Hepatocyte (in vitro differentiated cells): ENCODE results near the gene KCNC2. TPM values are rescaled to one million over a fixed set of nuclear protein-coding genes. Genes with fewer than 3 reads are reported as not detected.
"Not testable (repeated sequence)": the region's sequence is repeated elsewhere in the genome, so short reads cannot be mapped to it uniquely, and the experiment has no call there.

Source experiments
- DNase-seq: peaks from one replicate; pipeline ENCODE4 v3.0.0-alpha.2; 2016; ENCODE audit warnings: low spot score
- H2AFZ ChIP-seq: fragments of 200-600 bp; sonication (generic); 2 replicates; pipeline ENCODE4 v1.6.0; 2016; ENCODE audit warnings: antibody characterized with exemption, mild to moderate bottlenecking
- H3K27ac ChIP-seq: fragments of 200-600 bp; sonication (generic); 2 replicates; pipeline ENCODE4 v1.5.1; 2016; ENCODE audit warnings: mild to moderate bottlenecking
- H3K27me3 ChIP-seq: fragments of 200-600 bp; sonication (generic); 2 replicates; pipeline ENCODE4 v1.6.1; 2016
- H3K36me3 ChIP-seq: fragments of 200-600 bp; sonication (generic); replicated peaks from 2 replicates; pipeline ENCODE4 v1.5.1; 2016; ENCODE audit warnings: low read depth; ENCODE audit not compliant: insufficient read depth
- H3K4me1 ChIP-seq: fragments of 200-600 bp; sonication (generic); 2 replicates; pipeline ENCODE4 v1.5.1; 2016; ENCODE audit warnings: mild to moderate bottlenecking, moderate library complexity; ENCODE audit not compliant: insufficient read depth
- H3K4me2 ChIP-seq: fragments of 200-600 bp; sonication (generic); 2 replicates; pipeline ENCODE4 v1.6.0; 2016
- H3K4me3 ChIP-seq: fragments of 200-600 bp; sonication (generic); 2 replicates; pipeline ENCODE4 v1.5.1; 2016; ENCODE audit warnings: mild to moderate bottlenecking
- H3K79me2 ChIP-seq: fragments of 200-600 bp; sonication (generic); 2 replicates; pipeline ENCODE4 v1.6.0; 2017; ENCODE audit warnings: mild to moderate bottlenecking
- H3K9me2 ChIP-seq: fragments of 200-600 bp; sonication (generic); replicated peaks from 2 replicates; pipeline ENCODE4 v1.6.0; 2017; ENCODE audit warnings: mild to moderate bottlenecking; ENCODE audit not compliant: insufficient read depth
- H3K9me3 ChIP-seq: fragments of 200-600 bp; sonication (generic); 2 replicates; pipeline ENCODE4 v1.5.1; 2016; ENCODE audit warnings: low read depth, mild to moderate bottlenecking
- H4K20me1 ChIP-seq: fragments of 200-600 bp; sonication (generic); 2 replicates; pipeline ENCODE4 v1.6.0; 2016; ENCODE audit warnings: mild to moderate bottlenecking; ENCODE audit not compliant: insufficient read depth, poor library complexity, severe bottlenecking
- CTCF ChIP-seq: fragments of 200-600 bp; sonication (generic); IDR thresholded peaks from 2 replicates; pipeline ENCODE4 v1.5.1; 2016; ENCODE audit warnings: antibody characterized with exemption, mild to moderate bottlenecking; ENCODE audit not compliant: poor library complexity
- EZH2 ChIP-seq: fragments of 200-600 bp; sonication (generic); IDR thresholded peaks from 2 replicates; pipeline ENCODE4 v1.6.1; 2016; ENCODE audit warnings: antibody characterized with exemption, mild to moderate bottlenecking, borderline replicate concordance
- EZH2phosphoT487 ChIP-seq: fragments of 200-600 bp; sonication (generic); IDR thresholded peaks from one replicate; pipeline ENCODE4 v1.6.1; 2018; ENCODE audit warnings: antibody characterized with exemption, mild to moderate bottlenecking, low read depth, moderate library complexity; ENCODE audit not compliant: unreplicated experiment, severe bottlenecking
- WGBS: methylation state at CpG from one replicate; pipeline ENCODE4 v1.1.6; 2016; ENCODE audit warnings: low lambda C conversion rate; ENCODE audit errors: missing lambda C conversion rate; 5-methylcytosine and 5-hydroxymethylcytosine counted together
- polyA plus RNA-seq: library from polyadenylated mRNA; unstranded; fragments of >200 nt; fragmentation: Nextera tagmentation; extraction: Ambion mirVana; gene quantifications from 2 replicates; pipeline ENCODE4 v1.2.1, GENCODE V29; 2016
- total RNA-seq: library from RNA; depleted of rRNA; stranded (reverse); fragments of >200 nt; gene quantifications from 2 replicates; pipeline ENCODE4 v1.2.3, GENCODE V29; 2014

KCNC2 gene
- total and polyA plus RNA-seq, 2 experiments from 2014 or later: 0.07 TPM; not detected in 1

- no peaks in the 10 kb centered on the region for H3K36me3 ChIP-seq
- no peak overlapping the region for H3K4me2 ChIP-seq
- no peaks in the 10 kb centered on the region for H3K27me3 ChIP-seq
- no peak overlapping the region for H3K4me3 ChIP-seq
- H3K9me2 ChIP-seq: no peaks in the 10 kb centered on the region
- H3K79me2 ChIP-seq: no peaks in the 10 kb centered on the region
- H3K4me1 ChIP-seq: no peaks in the 10 kb centered on the region
- H4K20me1 ChIP-seq: no peaks in the 10 kb centered on the region
- TF ChIP-seq EZH2 (no peak), EZH2phosphoT487 (no peak)
- WGBS: 90% methylated on average over 9 of the region's 9 CpGs
- no peak for DNase-seq
- no peaks in the 10 kb centered on the region for H3K9me3 ChIP-seq
- no peak overlapping the region for H3K27ac ChIP-seq
- no peak overlapping the region for H2AFZ ChIP-seq
Observed at GRCh38 chr12:75192196-75192595, 17.4 kb downstream of the KCNC2 start.

GRCh38 chr12:75190846-75191245 is 18.8 kb downstream of the KCNC2 start:
- no peak overlapping the region for H3K27ac ChIP-seq
- no peak overlapping the region for H3K4me3 ChIP-seq
- H3K36me3 ChIP-seq: no peaks in the 10 kb centered on the region
- no peak for TF ChIP-seq EZH2
- no peak for TF ChIP-seq EZH2phosphoT487
- no peak for TF ChIP-seq CTCF
- H3K4me1 ChIP-seq: no peaks in the 10 kb centered on the region
- H3K9me2 ChIP-seq: no peaks in the 10 kb centered on the region
- no peaks in the 10 kb centered on the region for H3K27me3 ChIP-seq
- no peak overlapping the region for H3K4me2 ChIP-seq
- no peak overlapping the region for H2AFZ ChIP-seq
- H3K79me2 ChIP-seq: no peaks in the 10 kb centered on the region
- no peaks in the 10 kb centered on the region for H4K20me1 ChIP-seq
- DNase-seq: no peak
- H3K9me3 ChIP-seq: no peaks in the 10 kb centered on the region

- H3K27ac ChIP-seq, H4K20me1 ChIP-seq, H2AFZ ChIP-seq, H3K9me3 ChIP-seq, H3K79me2 ChIP-seq, H3K4me3 ChIP-seq, H3K4me2 ChIP-seq, H3K36me3 ChIP-seq, H3K27me3 ChIP-seq, H3K4me1 ChIP-seq, H3K9me2 ChIP-seq, DNase-seq: not testable (repeated sequence)
- WGBS: 92% methylated on average over 3 of the region's 3 CpGs
Observed at GRCh38 chr12:75185881-75186280, 23.8 kb downstream of the KCNC2 start.

- Histone ChIP-seq H3K4me3 (no peak overlapping the region), H3K9me2 (no peaks in the 10 kb centered on the region), H3K79me2 (no peaks in the 10 kb centered on the region), H3K4me1 (no peaks in the 10 kb centered on the region), H3K9me3 (no peaks in the 10 kb centered on the region), H3K27ac (no peak overlapping the region), H4K20me1 (no peaks in the 10 kb centered on the region), H3K36me3 (no peaks in the 10 kb centered on the region), H2AFZ (no peak overlapping the region), H3K27me3 (no peaks in the 10 kb centered on the region), H3K4me2 (no peak overlapping the region)
- TF ChIP-seq CTCF: no peak
- TF ChIP-seq EZH2phosphoT487: no peak
- no peak for TF ChIP-seq EZH2
- DNase-seq: no peak
Observed at GRCh38 chr12:75184516-75184915, 25.1 kb downstream of the KCNC2 start.

GRCh38 chr12:75183967-75184366 is 25.7 kb downstream of the KCNC2 start:
- Histone ChIP-seq H3K4me3 (no peak overlapping the region), H3K9me3 (no peaks in the 10 kb centered on the region), H2AFZ (no peak overlapping the region), H3K27me3 (no peaks in the 10 kb centered on the region), H3K9me2 (no peaks in the 10 kb centered on the region), H3K4me1 (no peaks in the 10 kb centered on the region), H4K20me1 (no peaks in the 10 kb centered on the region), H3K4me2 (no peak overlapping the region), H3K36me3 (no peaks in the 10 kb centered on the region), H3K27ac (no peak overlapping the region), H3K79me2 (no peaks in the 10 kb centered on the region)
- WGBS: 89% methylated on average over 4 of the region's 4 CpGs
- no peak for TF ChIP-seq EZH2
- TF ChIP-seq CTCF: no peak
- no peak for TF ChIP-seq EZH2phosphoT487
- DNase-seq: no peak
